NCI-H1048 (cell line): Measurements from ENCODE around the gene TMEM215.
"Not testable (repeated sequence)": the region's sequence is repeated elsewhere in the genome, so short reads cannot be mapped to it uniquely, and the experiment has no call there.

Source experiments
- DNase-seq: peaks from one replicate; lab custom pipeline; 2025; lab: John Stamatoyannopoulos, UW

TMEM215 gene

GRCh38 chr9:32783168-32783891, at the start of gene TMEM215:
TMEM215 (plus strand) TSS chr9:32783540; CDS start chr9:32784184, 644 bp downstream.
- DNase-seq, result no peak

- DNase-seq, result no peak
Observed at GRCh38 chr9:32735476-32735875, 47.9 kb upstream of the TMEM215 start.

GRCh38 chr9:32737378-32737777, 46.0 kb upstream of the TMEM215 start:
- no peak for DNase-seq

GRCh38 chr9:32738501-32739172, 44.7 kb upstream of the TMEM215 start:
- no peak for DNase-seq

GRCh38 chr9:32741706-32742105, 41.6 kb upstream of the TMEM215 start:
- DNase-seq, result no peak

GRCh38 chr9:32742296-32742695, 41.0 kb upstream of the TMEM215 start:
- DNase-seq, result no peak

- no peak for DNase-seq
Observed at GRCh38 chr9:32748013-32748412, 35.3 kb upstream of the TMEM215 start.

- no peak for DNase-seq
Observed at GRCh38 chr9:32755730-32756129, 27.6 kb upstream of the TMEM215 start.

GRCh38 chr9:32764139-32764538, 19.2 kb upstream of the TMEM215 start:
- no peak for DNase-seq

- no peak for DNase-seq
Observed at GRCh38 chr9:32775283-32775682, 8.1 kb upstream of the TMEM215 start.

- no peak for DNase-seq
Observed at GRCh38 chr9:32776201-32776600, 7.1 kb upstream of the TMEM215 start.

- DNase-seq, result no peak
Observed at GRCh38 chr9:32782476-32783167, 718 bp upstream of the TMEM215 start.

GRCh38 chr9:32787816-32788215, 4.5 kb downstream of the TMEM215 start:
- DNase-seq, result no peak

GRCh38 chr9:32796015-32796414, 12.7 kb downstream of the TMEM215 start:
- not testable (repeated sequence) for DNase-seq

GRCh38 chr9:32801530-32801929, 18.2 kb downstream of the TMEM215 start:
- no peak for DNase-seq

GRCh38 chr9:32807217-32807616, 23.9 kb downstream of the TMEM215 start:
- DNase-seq, result no peak

GRCh38 chr9:32811246-32811645, 27.9 kb downstream of the TMEM215 start:
- DNase-seq, result no peak

GRCh38 chr9:32820322-32820721, 37.0 kb downstream of the TMEM215 start:
- no peak for DNase-seq

GRCh38 chr9:32823101-32823500, 39.8 kb downstream of the TMEM215 start:
- no peak for DNase-seq

GRCh38 chr9:32823551-32823950, 40.2 kb downstream of the TMEM215 start:
- no peak for DNase-seq

- no peak for DNase-seq
Observed at GRCh38 chr9:32825203-32825602, 41.9 kb downstream of the TMEM215 start.

- no peak for DNase-seq
Observed at GRCh38 chr9:32828861-32829260, 45.5 kb downstream of the TMEM215 start.

GRCh38 chr9:32832346-32832745, 49.0 kb downstream of the TMEM215 start:
- no peak for DNase-seq
